HEK293 (cell line): ENCODE measurements around the gene NUCB2.

ENCODE experiments used
- CTCF ChIP-seq: fragments of 450-650 bp; formaldehyde crosslinking; IDR thresholded peaks from 2 replicates; pipeline ENCODE4 v1.5.1; 2016; ENCODE audit warnings: missing biosample characterization, missing genetic modification characterization
- MYNN ChIP-seq: fragments of 450-650 bp; formaldehyde crosslinking; IDR thresholded peaks from 2 replicates; pipeline ENCODE4 v1.5.1; 2016; ENCODE audit warnings: missing biosample characterization, missing genetic modification characterization, borderline replicate concordance
- PRDM1 ChIP-seq: fragments of 450-650 bp; formaldehyde crosslinking; IDR thresholded peaks from 2 replicates; pipeline ENCODE4; 2016; ENCODE audit warnings: missing biosample characterization, missing genetic modification characterization
- PRDM2 ChIP-seq: fragments of 450-650 bp; formaldehyde crosslinking; IDR thresholded peaks from 2 replicates; pipeline ENCODE4 v1.5.1; 2016; ENCODE audit warnings: missing biosample characterization, missing genetic modification characterization, borderline replicate concordance
- REST ChIP-seq: fragments of 450-650 bp; formaldehyde crosslinking; IDR thresholded peaks from 2 replicates; pipeline ENCODE4 v1.5.1; 2016; ENCODE audit warnings: missing biosample characterization, missing genetic modification characterization
- SALL2 ChIP-seq: fragments of 450-650 bp; formaldehyde crosslinking; IDR thresholded peaks from 2 replicates; pipeline ENCODE4 v1.5.0; 2017; ENCODE audit warnings: missing biosample characterization, mild to moderate bottlenecking, missing genetic modification characterization, borderline replicate concordance
- YY1 ChIP-seq: fragments of 450-650 bp; formaldehyde crosslinking; IDR thresholded peaks from 2 replicates; pipeline ENCODE4 v1.5.1; 2018; ENCODE audit warnings: missing biosample characterization, missing genetic modification characterization
- ZNF274 ChIP-seq, 2 experiments: fragments of 200-500 bp in 1 of 2; fragments of 450-650 bp in 1 of 2; sonication (Bioruptor generic) in 1 of 2; formaldehyde crosslinking in 1 of 2; IDR thresholded peaks; 2 replicates each; pipeline versions ENCODE4 v1.5.1 to v1.6.1; 2014 to 2016; ENCODE audit warnings: borderline replicate concordance in 1 of 2, inconsistent platforms in 1 of 2, low read length in 1 of 2, missing biosample characterization in 1 of 2, missing genetic modification characterization in 1 of 2
- ZNF391 ChIP-seq: fragments of 450-650 bp; formaldehyde crosslinking; IDR thresholded peaks from 2 replicates; pipeline ENCODE4 v1.5.1; 2016; ENCODE audit warnings: low read depth, missing biosample characterization, missing genetic modification characterization, borderline replicate concordance
- ZNF488 ChIP-seq: fragments of 450-650 bp; formaldehyde crosslinking; IDR thresholded peaks from 2 replicates; pipeline ENCODE4 v1.5.1; 2016; ENCODE audit warnings: missing biosample characterization, missing genetic modification characterization
- ZNF701 ChIP-seq: fragments of 450-650 bp; formaldehyde crosslinking; IDR thresholded peaks from 2 replicates; pipeline ENCODE4 v1.5.1; 2016; ENCODE audit warnings: missing biosample characterization, missing genetic modification characterization
- ZSCAN18 ChIP-seq: fragments of 450-650 bp; formaldehyde crosslinking; IDR thresholded peaks from 2 replicates; pipeline ENCODE4 v1.5.1; 2016; ENCODE audit warnings: missing biosample characterization, missing genetic modification characterization

GRCh38 chr11:17368551-17368950 lies 92.0 kb downstream of the NUCB2 start:
- no peak for TF ChIP-seq ZNF488 (tag by site-specific recombination)
- TF ChIP-seq PRDM2 (tag by site-specific recombination): no peak
- no peak for TF ChIP-seq ZNF701 (tag by site-specific recombination)
- TF ChIP-seq MYNN: no peak
- TF ChIP-seq PRDM1 (tag by site-specific recombination): no peak
- TF ChIP-seq ZNF274 (IDR thresholded peaks at IDR 0.05; ENCODE audit: low read length): no peak
- no peak for TF ChIP-seq ZNF274 (tag by site-specific recombination; IDR thresholded peaks at IDR 0.05; ENCODE audit: borderline replicate concordance)
- no peak for TF ChIP-seq ZSCAN18
- TF ChIP-seq REST (tag by site-specific recombination): no peak
- TF ChIP-seq SALL2 (tag by site-specific recombination): no peak
- no peak for TF ChIP-seq CTCF
- no peak for TF ChIP-seq YY1 (tag by site-specific recombination)
- no peak for TF ChIP-seq ZNF391
